ENCODE measurements around the gene MTOR.

DNA sequence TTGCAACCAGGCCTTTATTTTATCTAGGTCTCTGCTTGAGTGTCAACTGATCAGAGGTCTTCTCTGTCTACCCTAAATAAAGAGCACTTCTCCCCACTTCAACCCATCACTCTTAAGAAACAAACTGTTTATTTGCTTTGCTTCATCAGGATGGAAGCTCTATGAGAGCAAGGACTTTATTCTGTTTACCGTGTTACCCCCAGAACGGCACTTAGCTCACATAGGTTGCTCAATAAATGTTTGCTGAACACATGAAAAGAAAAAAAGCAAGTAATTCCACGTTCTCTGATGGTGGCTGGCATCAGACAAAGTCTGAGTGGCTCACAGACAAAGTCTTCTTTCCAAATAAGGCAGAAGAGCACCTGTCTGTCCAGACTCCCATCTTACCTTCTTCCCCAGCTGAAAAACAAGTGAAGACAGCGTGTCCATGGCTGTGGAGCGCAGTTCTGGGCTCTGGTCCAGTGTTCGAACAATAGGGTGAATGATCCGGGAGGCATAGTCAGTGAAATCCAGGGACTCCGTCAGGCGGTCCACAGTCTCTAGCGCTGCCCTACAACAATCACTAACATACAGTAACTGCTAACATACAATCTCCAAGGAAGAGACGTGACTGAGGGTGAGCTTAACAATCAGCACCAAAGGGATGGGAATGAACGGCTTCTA is 50.3 kb downstream of the MTOR start:
- TF ChIP-seq CTCF (IDR thresholded peaks at IDR 0.05; ENCODE audit: low read length) (no peak), EZH2 (optimal IDR thresholded peaks at IDR 0.05; ENCODE audit: low read depth, low read length) (no peak)
